ENCODE data around the gene COL25A1. TPM values are rescaled to one million over a fixed set of nuclear protein-coding genes. Genes with fewer than 3 reads are reported as not detected.

COL25A1 gene
- total RNA-seq, 1 donor: 0.27 TPM

- no peak overlapping the region for H3K4me3 ChIP-seq (ENCODE audit: low read depth, low read length)
- DNase-seq (ENCODE audit: low read depth): no peak
- TF ChIP-seq CTCF (IDR thresholded peaks at IDR 0.05; ENCODE audit: insufficient read depth, low read length): no peak
Measured at GRCh38 chr4:109012286-109012880, 290.1 kb downstream of the COL25A1 start.

- no peak for TF ChIP-seq CTCF (IDR thresholded peaks at IDR 0.05; ENCODE audit: insufficient read depth, low read length)
- DNase-seq (ENCODE audit: low read depth): no peak
- no peak overlapping the region for H3K4me3 ChIP-seq (ENCODE audit: low read depth, low read length)
Measured at GRCh38 chr4:109011241-109012026, 291.0 kb downstream of the COL25A1 start.

GRCh38 chr4:109010521-109010920 lies 291.9 kb downstream of the COL25A1 start:
- no peak for DNase-seq (ENCODE audit: low read depth)
- no peak for TF ChIP-seq CTCF (IDR thresholded peaks at IDR 0.05; ENCODE audit: insufficient read depth, low read length)
- H3K4me3 ChIP-seq (ENCODE audit: low read depth, low read length): no peak overlapping the region

GRCh38 chr4:109009909-109010308 lies 292.5 kb downstream of the COL25A1 start:
- H3K4me3 ChIP-seq (ENCODE audit: low read depth, low read length): no peak overlapping the region
- no peak for TF ChIP-seq CTCF (IDR thresholded peaks at IDR 0.05; ENCODE audit: insufficient read depth, low read length)

GRCh38 chr4:109007976-109008375 lies 294.5 kb downstream of the COL25A1 start:
- no peak for DNase-seq (ENCODE audit: low read depth)
- no peak for TF ChIP-seq CTCF (IDR thresholded peaks at IDR 0.05; ENCODE audit: insufficient read depth, low read length)
- no peak overlapping the region for H3K4me3 ChIP-seq (ENCODE audit: low read depth, low read length)

More at GRCh38 chr4:109009909-109010308, 292.5 kb downstream of the COL25A1 start:
- DNase-seq (ENCODE audit: low read depth): peak; percentile 16

- H3K4me3 ChIP-seq (ENCODE audit: low read depth, low read length): no peak overlapping the region
- no peak for TF ChIP-seq CTCF (IDR thresholded peaks at IDR 0.05; ENCODE audit: insufficient read depth, low read length)
- DNase-seq (ENCODE audit: low read depth): no peak
Measured at GRCh38 chr4:109005523-109005922, 296.9 kb downstream of the COL25A1 start.
